OCI-LY7 (cell line): ENCODE measurements around the gene KBTBD7. TPM values are rescaled to one million over a fixed set of nuclear protein-coding genes. Genes with fewer than 3 reads are reported as not detected.

Experiments
- BruUV-seq: library from RNA; stranded (reverse); fragments of 400-500 nt; replicated peaks from 2 replicates; lab custom pipeline; 2021; lab: Mats Ljungman, UMichigan
- CTCF ChIA-PET: fragments of 300-600 bp; sonication (Branson Sonifier 250); formaldehyde crosslinking; loops from one replicate; lab custom pipeline; 2022; ENCODE audit warnings: antibody characterized with exemption; ENCODE audit not compliant: unreplicated experiment; lab: Charles Lee
- POLR2A ChIA-PET: fragments of 300-600 bp; sonication (Branson Sonifier 250); formaldehyde crosslinking; loops from one replicate; lab custom pipeline; 2022; ENCODE audit warnings: antibody characterized with exemption; lab: Charles Lee
- DNase-seq: peaks from one replicate; pipeline ENCODE4 v3.0.0-alpha.2; 2015; ENCODE audit warnings: low spot score
- H2AFZ ChIP-seq: fragments of 200-600 bp; sonication (generic), shearing (Covaris generic); 2 replicates; pipeline ENCODE4 v1.6.1; 2014; ENCODE audit warnings: mild to moderate bottlenecking, antibody characterized with exemption, low read length, moderate library complexity
- H3K27ac ChIP-seq: fragments of 200-600 bp; sonication (generic); 2 replicates; pipeline ENCODE4 v1.5.1; 2014; ENCODE audit warnings: mixed run types, low read depth, mild to moderate bottlenecking, moderate library complexity, low read length, inconsistent platforms; ENCODE audit not compliant: poor library complexity, severe bottlenecking
- H3K36me3 ChIP-seq: fragments of 200-600 bp; sonication (generic); 2 replicates; pipeline ENCODE4 v1.6.1; 2014; ENCODE audit warnings: mild to moderate bottlenecking, antibody characterized with exemption, low read length, moderate library complexity, mixed read lengths; ENCODE audit not compliant: insufficient read depth
- H3K4me1 ChIP-seq: fragments of 200-600 bp; sonication (generic); 2 replicates; pipeline ENCODE4 v1.5.1; 2014; ENCODE audit warnings: mild to moderate bottlenecking, low read length; ENCODE audit not compliant: insufficient read depth, poor library complexity, severe bottlenecking
- H3K4me2 ChIP-seq: fragments of 200-600 bp; sonication (generic); 2 replicates; pipeline ENCODE4 v1.6.1; 2014; ENCODE audit warnings: mild to moderate bottlenecking, low read length
- H3K4me3 ChIP-seq: fragments of 200-600 bp; sonication (generic); 2 replicates; pipeline ENCODE4 v1.5.1; 2014; ENCODE audit warnings: mild to moderate bottlenecking, low read depth, low read length; ENCODE audit not compliant: poor library complexity, severe bottlenecking
- H3K79me2 ChIP-seq: fragments of 200-600 bp; sonication (generic); 2 replicates; pipeline ENCODE4 v1.6.1; 2016; ENCODE audit warnings: low read depth, mild to moderate bottlenecking, low read length, moderate library complexity, mixed read lengths; ENCODE audit not compliant: insufficient read depth
- H3K9me2 ChIP-seq: fragments of 200-600 bp; sonication (generic); 2 replicates; pipeline ENCODE4 v1.6.1; 2016; ENCODE audit warnings: mild to moderate bottlenecking, low read length, mixed read lengths; ENCODE audit not compliant: insufficient read depth
- H3K9me3 ChIP-seq: fragments of 200-600 bp; sonication (generic); 2 replicates; pipeline ENCODE4 v1.6.1; 2014; ENCODE audit warnings: mild to moderate bottlenecking, mixed run types, low read length, mixed read lengths
- H4K20me1 ChIP-seq: fragments of 200-600 bp; sonication (generic); 2 replicates; pipeline ENCODE4 v1.6.1; 2014; ENCODE audit warnings: mild to moderate bottlenecking, antibody characterized with exemption, low read length, moderate library complexity, mixed read lengths; ENCODE audit not compliant: insufficient read depth
- CTCF ChIP-seq: fragments of 200-600 bp; sonication (generic); conservative IDR thresholded peaks from 2 replicates; pipeline ENCODE4 v1.5.1; 2014; ENCODE audit warnings: mild to moderate bottlenecking, antibody characterized with exemption, low read length, moderate library complexity, mixed read lengths
- EZH2phosphoT487 ChIP-seq: fragments of 200-600 bp; sonication (generic); IDR thresholded peaks from 2 replicates; pipeline ENCODE4 v1.6.1; 2018; ENCODE audit warnings: low read depth, borderline replicate concordance, mild to moderate bottlenecking, mixed run types, antibody characterized with exemption, low read length, moderate library complexity, mixed read lengths
- intact Hi-C: fragments of 100-400 bp; cut with micrococcal nuclease; formaldehyde crosslinking; loops from one replicate; pipeline ENCODE4 v1.10.0; 2022; ENCODE audit not compliant: unreplicated experiment
- total RNA-seq, 2 experiments: library from RNA; depleted of rRNA in 1 of 2; stranded (reverse); fragments of >200 nt in 1 of 2; shearing (Covaris generic) in 1 of 2; gene quantifications; 2 replicates each; pipeline ENCODE4 v1.2.3, GENCODE V29; 2014 to 2022

Gene KBTBD7
- total RNA-seq, 2 experiments from 2014 or later: 3.1 to 6.5 TPM

- H3K4me1 ChIP-seq: no peaks in the 10 kb centered on the region
- peaks cover 15% of the 10 kb centered on the region; the same call in 1 of the 2 replicates for H3K9me3 ChIP-seq
- H3K4me2 ChIP-seq: no peak overlapping the region
- DNase-seq: no peak
- no peak overlapping the region for H3K4me3 ChIP-seq
- TF ChIP-seq EZH2phosphoT487: no peak
- no peak for TF ChIP-seq CTCF
- H4K20me1 ChIP-seq: no peaks in the 10 kb centered on the region
- H3K27ac ChIP-seq: no peak overlapping the region
- H3K9me2 ChIP-seq: no peaks in the 10 kb centered on the region
- no TSS peak for BruUV-seq
- intact Hi-C loops: no loop called here
- H3K79me2 ChIP-seq: no peaks in the 10 kb centered on the region
- H3K36me3 ChIP-seq: no peaks in the 10 kb centered on the region
- ChIA-PET POLR2A (interaction anchor here (0.6 kb wide), 1 partner anchor 14 kb away, joined by 3 read pairs; no protein-coding TSS in a partner anchor), CTCF (no interaction called here)
- H2AFZ ChIP-seq: no peak overlapping the region
These were observed 12.1 kb upstream of the KBTBD7 start for GRCh38 chr13:41206467-41206866.

GRCh38 chr13:41203810-41204209 lies 9.4 kb upstream of the KBTBD7 start:
- POLR2A ChIA-PET: interaction anchor here (0.7 kb wide), 1 partner anchor 28 kb away, joined by 3 read pairs; no protein-coding TSS in a partner anchor
- Histone ChIP-seq H3K4me3 (no peak overlapping the region), H3K27ac (no peak overlapping the region), H3K4me2 (no peak overlapping the region), H2AFZ (no peak overlapping the region), H4K20me1 (no peaks in the 10 kb centered on the region), H3K9me3 (peaks cover 9% of the 10 kb centered on the region; the same call in 1 of the 2 replicates), H3K9me2 (no peaks in the 10 kb centered on the region), H3K79me2 (no peaks in the 10 kb centered on the region), H3K36me3 (no peaks in the 10 kb centered on the region), H3K4me1 (peaks cover 17% of the 10 kb centered on the region)
- intact Hi-C loops: no loop called here
- CTCF ChIA-PET: no interaction called here
- BruUV-seq: no TSS peak
- no peak for DNase-seq
- TF ChIP-seq EZH2phosphoT487: no peak
- TF ChIP-seq CTCF: no peak

- intact Hi-C loops: no loop called here
- Histone ChIP-seq H3K4me3 (peak overlapping the region; percentile 22), H3K9me2 (no peaks in the 10 kb centered on the region), H4K20me1 (no peaks in the 10 kb centered on the region), H3K9me3 (no peaks in the 10 kb centered on the region; the same call in 1 of the 2 replicates), H3K4me1 (peaks cover 18% of the 10 kb centered on the region), H2AFZ (no peak overlapping the region), H3K36me3 (no peaks in the 10 kb centered on the region), H3K4me2 (peak overlapping the region; percentile 59), H3K79me2 (no peaks in the 10 kb centered on the region), H3K27ac (no peak overlapping the region)
- POLR2A ChIA-PET: interaction anchor here (0.5 kb wide), 1 partner anchor 9 kb away, joined by 3 read pairs; no protein-coding TSS in a partner anchor
- no TSS peak for BruUV-seq
- no peak for DNase-seq
- CTCF ChIA-PET: no interaction called here
- TF ChIP-seq EZH2phosphoT487: no peak
- 0 out of 2 replicates have a peak, but pooled peaks have one; percentile 23 for TF ChIP-seq CTCF
These were observed 5.8 kb upstream of the KBTBD7 start for GRCh38 chr13:41200126-41200525.
